Suprapubic skin (tissue), 3 donors: ENCODE measurements around the gene AAK1.

ENCODE experiments used
- CTCF ChIP-seq, 2 donors: fragments of 200-600 bp in 1 of 2; fragments of 450-650 bp in 1 of 2; sonication (generic) in 1 of 2; IDR thresholded peaks; one replicate each; pipeline ENCODE4 v1.5.1; 2016 to 2019; ENCODE audit warnings: antibody characterized with exemption in 2 of 2, mild to moderate bottlenecking in 1 of 2, moderate library complexity in 1 of 2
- POLR2AphosphoS5 ChIP-seq, 3 donors: sonication (generic); formaldehyde crosslinking; IDR thresholded peaks; one replicate each; pipeline ENCODE4 v1.6.1; 2017; ENCODE audit warnings: antibody characterized with exemption in 3 of 3

GRCh38 chr2:69469375-69469774, 174.2 kb downstream of the AAK1 start:
- TF ChIP-seq CTCF (IDR thresholded peaks at IDR 0.05), result no peak
- no peak for TF ChIP-seq POLR2AphosphoS5 (IDR thresholded peaks at IDR 0.05)
